Gastroesophageal sphincter (tissue), 4 donors: ENCODE data around the gene ZNF792. TPM values are rescaled to one million over a fixed set of nuclear protein-coding genes. Genes with fewer than 3 reads are reported as not detected.
"Not testable (repeated sequence)": the region's sequence is repeated elsewhere in the genome, so short reads cannot be mapped to it uniquely, and the experiment has no call there.

Experiments
- ATAC-seq: fragments of 150-250 bp; one replicate; pipeline ENCODE4 v1.9.1; 2016; ENCODE audit warnings: mild to moderate bottlenecking, moderate library complexity
- H3K27ac ChIP-seq, 4 donors: fragments of 200-600 bp; sonication (generic) in 3 of 4; 1 replicate in 3 of 4; 2 replicates in 1 of 4; pipeline ENCODE4 v1.5.1; 2016 to 2019
- H3K27me3 ChIP-seq: fragments of 200-600 bp; sonication (generic); one replicate; pipeline ENCODE4 v1.5.1; 2019
- H3K36me3 ChIP-seq, 2 donors: fragments of 200-600 bp; sonication (generic); one replicate each; pipeline ENCODE4 v1.5.1; 2019; ENCODE audit warnings: control low read depth in 1 of 2
- H3K4me1 ChIP-seq, 3 donors: fragments of 200-600 bp; sonication (generic); 1 replicate in 2 of 3; 2 replicates in 1 of 3; pipeline ENCODE4 v1.5.1; 2016 to 2019; ENCODE audit warnings: control low read depth in 2 of 3
- H3K4me3 ChIP-seq, 2 donors: fragments of 200-600 bp; sonication (generic); one replicate each; pipeline ENCODE4 v1.5.1; 2019; ENCODE audit warnings: mild to moderate bottlenecking in 1 of 2, moderate library complexity in 1 of 2
- H3K9me3 ChIP-seq, 3 donors: fragments of 200-600 bp; sonication (generic); one replicate each; pipeline ENCODE4 v1.5.1; 2017 to 2019; ENCODE audit warnings: control low read depth in 2 of 3
- CTCF ChIP-seq, 4 experiments: fragments of 200-600 bp in 2 of 4; fragments of 450-650 bp in 2 of 4; sonication (generic) in 1 of 4; IDR thresholded peaks; one replicate each; pipeline ENCODE4 v1.5.1; 2017 to 2019; ENCODE audit warnings: antibody characterized with exemption in 4 of 4, mild to moderate bottlenecking in 2 of 4, moderate library complexity in 2 of 4
- EP300 ChIP-seq: sonication (generic); formaldehyde crosslinking; IDR thresholded peaks from one replicate; pipeline ENCODE4 v1.6.1; 2017; ENCODE audit warnings: antibody characterized with exemption, mild to moderate bottlenecking
- POLR2A ChIP-seq, 2 donors: fragments of 450-650 bp; IDR thresholded peaks; one replicate each; pipeline ENCODE4 v1.6.1; 2017; ENCODE audit warnings: antibody characterized with exemption in 2 of 2, mild to moderate bottlenecking in 2 of 2, moderate library complexity in 1 of 2
- POLR2AphosphoS5 ChIP-seq: sonication (generic); formaldehyde crosslinking; IDR thresholded peaks from one replicate; pipeline ENCODE4 v1.6.1; 2017; ENCODE audit warnings: antibody characterized with exemption
- WGBS, 2 donors: methylation state at CpG; one replicate each; pipeline ENCODE4 v1.1.5; 2018; ENCODE audit warnings: low coverage in 1 of 2; 5-methylcytosine and 5-hydroxymethylcytosine counted together
- total RNA-seq, 4 donors: library from RNA; depleted of rRNA; stranded (reverse); fragments of >200 nt; gene quantifications; one replicate each; pipeline ENCODE4 v1.1.0, GENCODE V29; 2016

ZNF792 gene
- total RNA-seq, 4 donors from 2014 or later: 6.5 to 10.2 (median 7.3) TPM

GRCh38 chr19:34972163-34972705 lies 8.2 kb upstream of the ZNF792 start:
- WGBS, 2 donors: 80 to 90% methylated on average over 1 to 5 of the region's 7 CpGs
- Histone ChIP-seq H3K27ac (no peak overlapping the region), H3K4me3 (no peak overlapping the region), H3K9me3 (peaks cover 0 to 8% (median 0%) of the 10 kb centered on the region in 3 donors), H3K36me3 (no peaks in the 10 kb centered on the region), H3K4me1 (peaks cover 0 to 7% (median 4%) of the 10 kb centered on the region in 3 donors), H3K27me3 (peaks cover 4% of the 10 kb centered on the region)
- TF ChIP-seq POLR2A (IDR thresholded peaks at IDR 0.05) (no peak), EP300 (no peak), CTCF (IDR thresholded peaks at IDR 0.05) (no peak), POLR2AphosphoS5 (no peak)
- no peak for ATAC-seq

GRCh38 chr19:34970185-34970780 lies 6.3 kb upstream of the ZNF792 start:
- not testable (repeated sequence) for H3K36me3 ChIP-seq, H3K4me3 ChIP-seq, H3K9me3 ChIP-seq, ATAC-seq, H3K27ac ChIP-seq, H3K27me3 ChIP-seq, H3K4me1 ChIP-seq
- 83 to 85% methylated on average over 5 to 10 of the region's 12 CpGs for WGBS, 2 donors

- no peaks in the 10 kb centered on the region for H3K27me3 ChIP-seq
- no peak for TF ChIP-seq CTCF (IDR thresholded peaks at IDR 0.05)
- no peak for TF ChIP-seq POLR2AphosphoS5
- TF ChIP-seq POLR2A (IDR thresholded peaks at IDR 0.05): no peak
- no peak for TF ChIP-seq EP300
- no peaks in the 10 kb centered on the region for H3K36me3 ChIP-seq
- H3K4me1 ChIP-seq: peaks cover 0 to 7% (median 4%) of the 10 kb centered on the region in 3 donors
- no peak overlapping the region for H3K27ac ChIP-seq
- 85 to 100% methylated on average over 1 to 6 of the region's 6 CpGs for WGBS, 2 donors
- no peak for ATAC-seq
- H3K4me3 ChIP-seq: no peak overlapping the region
- H3K9me3 ChIP-seq: no peaks in the 10 kb centered on the region
Observed at GRCh38 chr19:34969721-34970120, 5.7 kb upstream of the ZNF792 start.

GRCh38 chr19:34967551-34967950 lies 3.5 kb upstream of the ZNF792 start:
- TF ChIP-seq EP300 (no peak), CTCF (IDR thresholded peaks at IDR 0.05) (no peak), POLR2A (IDR thresholded peaks at IDR 0.05) (no peak), POLR2AphosphoS5 (no peak)
- Histone ChIP-seq H3K4me1 (peaks cover 0 to 18% (median 7%) of the 10 kb centered on the region in 3 donors), H3K27me3 (no peaks in the 10 kb centered on the region), H3K9me3 (no peaks in the 10 kb centered on the region), H3K4me3 (no peak overlapping the region), H3K36me3 (no peaks in the 10 kb centered on the region), H3K27ac (no peak overlapping the region)
- ATAC-seq: no peak
- whole genome bisulfite sequencing, 2 donors: 81 to 84% methylated on average over 4 of the region's 6 CpGs

- ATAC-seq, H3K36me3 ChIP-seq, H3K4me3 ChIP-seq, H3K27me3 ChIP-seq, H3K27ac ChIP-seq: not testable (repeated sequence)
- H3K4me1 ChIP-seq: peaks cover 0 to 34% (median 12%) of the 10 kb centered on the region in 3 donors
- WGBS, 2 donors: 78 to 87% methylated on average over 4 to 5 of the region's 5 CpGs
- peaks cover 0 to 12% (median 0%) of the 10 kb centered on the region in 3 donors for H3K9me3 ChIP-seq
Observed at GRCh38 chr19:34965505-34965904, 1.5 kb upstream of the ZNF792 start.

GRCh38 chr19:34964598-34964997 lies 569 bp upstream of the ZNF792 start:
- no peak for ATAC-seq
- Histone ChIP-seq H3K27ac (peak overlapping the region in 1 of 4 donors; percentile 80), H3K27me3 (no peaks in the 10 kb centered on the region), H3K4me1 (peaks cover 0 to 34% (median 12%) of the 10 kb centered on the region in 3 donors), H3K36me3 (peaks cover 0 to 16% of the 10 kb centered on the region in 2 donors), H3K9me3 (peaks cover 0 to 21% (median 0%) of the 10 kb centered on the region in 3 donors), H3K4me3 (peak overlapping the region in 1 of 2 donors; percentile 98)
- WGBS, 2 donors: 33 to 50% methylated on average over 1 to 2 of the region's 6 CpGs
- TF ChIP-seq POLR2A (IDR thresholded peaks at IDR 0.05) (no peak), POLR2AphosphoS5 (no peak), EP300 (no peak), CTCF (IDR thresholded peaks at IDR 0.05) (no peak)
